HepG2 (cell line): ENCODE measurements around the gene MYLK. TPM values are rescaled to one million over a fixed set of nuclear protein-coding genes. Genes with fewer than 3 reads are reported as not detected.

Experiments used
- ATAC-seq: fragments of 200-7000 bp; cut with Tn5 transposase; 3 replicates; pipeline ENCODE4 v1.9.1; 2020; ENCODE audit warnings: mild to moderate bottlenecking, moderate library complexity
- BruUV-seq: library from RNA; stranded (reverse); fragments of 400-500 nt; replicated peaks from 2 replicates; lab custom pipeline; 2021; lab: Mats Ljungman, UMichigan
- CTCF ChIA-PET: fragments of 300-600 bp; formaldehyde crosslinking; extraction: SDS; loops from one replicate; lab custom pipeline; 2021; ENCODE audit warnings: low total read pairs, inconsistent platforms, low intra/inter-chr PET ratio; lab: Yijun Ruan, JAX
- POLR2A ChIA-PET: fragments of 350-600 bp; sonication (Branson Sonifier 250); formaldehyde crosslinking; loops from one replicate; lab custom pipeline; 2020; ENCODE audit warnings: antibody characterized with exemption, inconsistent platforms; lab: Yijun Ruan, JAX
- DNase-seq: peaks from one replicate; pipeline ENCODE4 v3.0.0-alpha.2; 2015; ENCODE audit warnings: low spot score
- FAIRE-seq: peaks from 3 replicates; lab custom pipeline; 2011; peaks lifted over from hg19 to GRCh38; lab: Jason Lieb, UNC
- H2AFZ ChIP-seq: one replicate; pipeline ENCODE4 v1.6.1; 2011; ENCODE audit warnings: low read length, inconsistent platforms
- H3K27ac ChIP-seq: fragments of 300-600 bp; 3 replicates; pipeline ENCODE4 v1.8.0; 2011; ENCODE audit warnings: mixed run types, mild to moderate bottlenecking, mixed read lengths, low read length, inconsistent platforms; ENCODE audit not compliant: insufficient read depth; ENCODE audit errors: extremely low read length
- H3K27me3 ChIP-seq, 2 experiments: fragments of 200-600 bp in 1 of 2; 2 replicates in 1 of 2; 3 replicates in 1 of 2; pipeline versions ENCODE4 v1.6.0 to v1.8.0; 2011; ENCODE audit warnings: low read length in 2 of 2, mild to moderate bottlenecking in 2 of 2, moderate library complexity in 2 of 2, inconsistent platforms in 1 of 2; ENCODE audit not compliant: insufficient read depth in 2 of 2, control insufficient read depth in 1 of 2
- H3K36me3 ChIP-seq, 2 experiments: fragments of 200-600 bp in 1 of 2; replicated peaks in 1 of 2; 2 replicates in 1 of 2; 3 replicates in 1 of 2; pipeline versions ENCODE4 v1.5.1 to v1.8.0; 2011; ENCODE audit warnings: low read length in 2 of 2, inconsistent platforms in 1 of 2; ENCODE audit not compliant: insufficient read depth in 2 of 2, control insufficient read depth in 1 of 2
- H3K4me1 ChIP-seq: 2 replicates; pipeline ENCODE4 v1.5.1; 2012; ENCODE audit warnings: low read length, inconsistent platforms; ENCODE audit not compliant: insufficient read depth
- H3K4me2 ChIP-seq: 2 replicates; pipeline ENCODE4 v1.6.0; 2011; ENCODE audit warnings: low read depth, low read length, inconsistent platforms
- H3K4me3 ChIP-seq, 3 experiments: fragments of 200-600 bp in 1 of 3; sonication (generic), shearing (Covaris generic) in 1 of 3; replicated peaks in 1 of 3; 2 replicates each; pipeline ENCODE4 v1.5.1; 2011 to 2016; ENCODE audit warnings: low read length in 3 of 3, inconsistent platforms in 2 of 3, low read depth in 2 of 3, mild to moderate bottlenecking in 2 of 3, control low read depth in 1 of 3, mixed read lengths in 1 of 3; ENCODE audit not compliant: insufficient read depth in 1 of 3
- H3K79me2 ChIP-seq: one replicate; pipeline ENCODE4 v1.6.1; 2011; ENCODE audit warnings: low read length, inconsistent platforms; ENCODE audit not compliant: insufficient read depth
- H3K9ac ChIP-seq: 2 replicates; pipeline ENCODE4 v1.6.0; 2011; ENCODE audit warnings: mild to moderate bottlenecking, low read depth, low read length, inconsistent platforms; ENCODE audit not compliant: insufficient read depth
- H3K9me3 ChIP-seq: 2 replicates; pipeline ENCODE4 v1.5.1; 2012; ENCODE audit warnings: mild to moderate bottlenecking, low read length
- H4K20me1 ChIP-seq: 2 replicates; pipeline ENCODE4 v1.6.0; 2011; ENCODE audit warnings: inconsistent platforms, mild to moderate bottlenecking, low read length, moderate library complexity; ENCODE audit not compliant: insufficient read depth
- AGO1 ChIP-seq: fragments of 200-400 bp; formaldehyde crosslinking; IDR thresholded peaks from 2 replicates; pipeline ENCODE4 v1.6.1; 2017; ENCODE audit warnings: mild to moderate bottlenecking, low read depth, low read length, moderate library complexity; ENCODE audit not compliant: poor library complexity, severe bottlenecking
- CEBPB ChIP-seq: IDR thresholded peaks from 2 replicates; pipeline ENCODE4 v1.6.1; 2011; ENCODE audit warnings: low read depth, low read length, improper control_type of control experiment, borderline replicate concordance
- CEBPG ChIP-seq: IDR thresholded peaks from 2 replicates; pipeline ENCODE4 v1.6.1; 2016
- GPBP1L1 ChIP-seq: sonication (generic); formaldehyde crosslinking; IDR thresholded peaks from 2 replicates; pipeline ENCODE4 v1.5.0; 2020; ENCODE audit warnings: mild to moderate bottlenecking, missing genetic modification reagents
- NFE2L2 ChIP-seq: fragments of 150-350 bp; IDR thresholded peaks from 2 replicates; pipeline ENCODE4 v1.6.1; 2014; ENCODE audit warnings: low read length
- SUZ12 ChIP-seq: fragments of 150-350 bp; IDR thresholded peaks from 2 replicates; pipeline ENCODE4 v1.6.1; 2014; ENCODE audit warnings: low read depth, low read length
- YEATS4 ChIP-seq: sonication (generic); formaldehyde crosslinking; IDR thresholded peaks from 2 replicates; pipeline ENCODE4 v1.4.0; 2020; ENCODE audit warnings: missing genetic modification reagents, borderline replicate concordance
- ZNF264 ChIP-seq: sonication (generic); formaldehyde crosslinking; IDR thresholded peaks from 2 replicates; pipeline ENCODE4 v1.4.0; 2020; ENCODE audit warnings: missing genetic modification reagents
- WGBS: methylation state at CpG from one replicate; pipeline ENCODE4 v1.1.6; 2017; ENCODE audit warnings: low lambda C conversion rate; 5-methylcytosine and 5-hydroxymethylcytosine counted together
- in situ Hi-C: cut with HindIII; loops from 2 replicates; pipeline ENCODE4 v1.10.0; 2017; ENCODE audit warnings: low pct_unique_long_range_greater_than_20kb; ENCODE audit not compliant: extremely low pct_ligation_motif_present
- intact Hi-C: fragments of 100-400 bp; cut with micrococcal nuclease; formaldehyde crosslinking; loops from one replicate; pipeline ENCODE4 v1.10.0; 2022; ENCODE audit not compliant: unreplicated experiment
- polyA plus RNA-seq, 8 experiments: library from polyadenylated mRNA; depleted of rRNA in 3 of 8; stranded (reverse) in 7 of 8; unstranded in 1 of 8; fragments of >200 nt; fragmentation: Illumina TruSeq in 4 of 8; extraction: Trizol in 4 of 8; gene quantifications; 2 replicates each; pipeline versions ENCODE4 v1.2.1 to v1.2.3, GENCODE V29; 2011 to 2016; ENCODE audit warnings: low read depth in 4 of 8, missing spikeins in 1 of 8, mixed read lengths in 1 of 8; ENCODE audit not compliant: insufficient read depth in 1 of 8
- total RNA-seq, 5 experiments: library from RNA; depleted of rRNA; stranded (reverse); fragments of >200 nt; fragmentation: Illumina TruSeq; extraction: Trizol; gene quantifications; 2 replicates each; pipeline ENCODE4 v1.2.3, GENCODE V29; 2016; ENCODE audit warnings: low read depth in 1 of 5

Gene MYLK
- total and polyA plus RNA-seq, 2 of the 13 experiments (the other 11 are each of a cell fraction or from before 2014, with no cell fraction given), result 10.6 to 34.9 TPM

GRCh38 chr3:123760817-123761216 is 123.3 kb downstream of the MYLK start:
- Histone ChIP-seq H3K9me3 (no peaks in the 10 kb centered on the region), H3K27me3 (no peaks in the 10 kb centered on the region)
- no peak for FAIRE-seq
- in situ Hi-C loops, result no loop called here
- TF ChIP-seq YEATS4 (CRISPR knock-in tag), result no peak
- 0 out of 2 replicates have a peak, but pooled peaks have one; percentile 6 for TF ChIP-seq NFE2L2
- TF ChIP-seq SUZ12, result no peak
- no peak for TF ChIP-seq AGO1
- no peak for TF ChIP-seq GPBP1L1 (CRISPR knock-in tag)
- TF ChIP-seq CEBPB, result no peak
- TF ChIP-seq, all 625 proteins: peak for 1
- BruUV-seq, result no TSS peak
- Histone ChIP-seq H3K4me3 (no peak overlapping the region), H4K20me1 (no peaks in the 10 kb centered on the region), H2AFZ (no peak overlapping the region), H3K9ac (no peak overlapping the region), H3K4me2 (no peak overlapping the region), H3K79me2 (peaks cover 15% of the 10 kb centered on the region), H3K36me3 (no peaks in the 10 kb centered on the region; a peak in 1 of 5 replicates), H3K4me1 (peaks cover 72% of the 10 kb centered on the region), H3K27ac (peak overlapping the region; percentile 2)
- ATAC-seq (no peak), DNase-seq (no peak)
- intact Hi-C loops, result no loop called here
- 98% methylated on average over 1 of the region's 1 CpG for WGBS
- POLR2A ChIA-PET, result no interaction called here
- CTCF ChIA-PET, result no interaction called here

- H4K20me1 ChIP-seq, result no peaks in the 10 kb centered on the region
- peaks cover 17% of the 10 kb centered on the region for H3K79me2 ChIP-seq
- peaks cover 72% of the 10 kb centered on the region for H3K4me1 ChIP-seq
- H3K36me3 ChIP-seq, result no peaks in the 10 kb centered on the region; a peak in 1 of 5 replicates
- peak overlapping the region; percentile 90 for H3K27ac ChIP-seq
- ATAC-seq (no peak), DNase-seq (no peak), FAIRE-seq (no peak)
- POLR2A ChIA-PET, result no interaction called here
- no peaks in the 10 kb centered on the region for H3K9me3 ChIP-seq
- in situ Hi-C loops, result loop anchor here (5.0 kb wide), 1 partner anchor 42 kb away; no protein-coding TSS in a partner anchor
- WGBS, result 98% methylated on average over 4 of the region's 4 CpGs
- no TSS peak for BruUV-seq
- intact Hi-C loops, result loop anchor here (10.0 kb wide), 1 partner anchor 205 kb away; the partner anchor contains the start of gene CCDC14
- CTCF ChIA-PET, result no interaction called here
- TF ChIP-seq CEBPG (CRISPR knock-in tag), result 0 out of 2 replicates have a peak, but pooled peaks have one; percentile 9
- no peak for TF ChIP-seq ZNF264 (CRISPR knock-in tag)
- no peaks in the 10 kb centered on the region for H3K27me3 ChIP-seq
- H3K9ac ChIP-seq, result no peak overlapping the region
- H3K4me2 ChIP-seq, result no peak overlapping the region
- no peak overlapping the region for H3K4me3 ChIP-seq
- H2AFZ ChIP-seq, result no peak overlapping the region
Observed at GRCh38 chr3:123759871-123760270, 124.3 kb downstream of the MYLK start.
